CD4-positive, alpha-beta T cell treated with Interleukin-6 for 4 hours (primary cell): Measurements from ENCODE around the gene GATA6.
"Not testable (repeated sequence)": the region's sequence is repeated elsewhere in the genome, so short reads cannot be mapped to it uniquely, and the experiment has no call there.

Source experiments
- DNase-seq: peaks from one replicate; pipeline ENCODE4 v3.0.0-alpha.2; 2020; ENCODE audit warnings: mixed read lengths

GATA6 gene

GRCh38 chr18:22213333-22213973 lies 44.1 kb downstream of the GATA6 start:
- no peak for DNase-seq

GRCh38 chr18:22214731-22215528 lies 45.5 kb downstream of the GATA6 start:
- no peak for DNase-seq

- no peak for DNase-seq
These were observed 49.4 kb downstream of the GATA6 start for GRCh38 chr18:22218835-22219234.

GRCh38 chr18:22219568-22220355 lies 50.4 kb downstream of the GATA6 start:
- no peak for DNase-seq

GRCh38 chr18:22220585-22220984 lies 51.2 kb downstream of the GATA6 start:
- not testable (repeated sequence) for DNase-seq

- no peak for DNase-seq
These were observed 52.0 kb downstream of the GATA6 start for GRCh38 chr18:22221350-22221749.

- DNase-seq, result no peak
These were observed 54.0 kb downstream of the GATA6 start for GRCh38 chr18:22223254-22223964.

- no peak for DNase-seq
These were observed 54.6 kb downstream of the GATA6 start for GRCh38 chr18:22223965-22224322.

GRCh38 chr18:22224339-22224738 lies 55.0 kb downstream of the GATA6 start:
- no peak for DNase-seq

- DNase-seq, result no peak
These were observed 57.4 kb downstream of the GATA6 start for GRCh38 chr18:22226801-22227200.

GRCh38 chr18:22228976-22229375 lies 59.6 kb downstream of the GATA6 start:
- DNase-seq, result no peak

- no peak for DNase-seq
These were observed 60.2 kb downstream of the GATA6 start for GRCh38 chr18:22229456-22230124.

GRCh38 chr18:22230471-22230945 lies 61.1 kb downstream of the GATA6 start:
- DNase-seq, result no peak

- no peak for DNase-seq
These were observed 63.9 kb downstream of the GATA6 start for GRCh38 chr18:22233266-22233665.

- no peak for DNase-seq
These were observed 68.6 kb downstream of the GATA6 start for GRCh38 chr18:22238036-22238435.

GRCh38 chr18:22238681-22239080 lies 69.3 kb downstream of the GATA6 start:
- DNase-seq, result no peak

- DNase-seq, result no peak
These were observed 72.6 kb downstream of the GATA6 start for GRCh38 chr18:22241921-22242361.

GRCh38 chr18:22243513-22243912 lies 74.1 kb downstream of the GATA6 start:
- DNase-seq, result no peak

- DNase-seq, result no peak
These were observed 80.6 kb downstream of the GATA6 start for GRCh38 chr18:22250026-22250425.

GRCh38 chr18:22250591-22250996 lies 81.2 kb downstream of the GATA6 start:
- DNase-seq, result no peak
